ENCODE data around the gene CNOT4. TPM values are rescaled to one million over a fixed set of nuclear protein-coding genes. Genes with fewer than 3 reads are reported as not detected.
"Not testable (repeated sequence)": the region's sequence is repeated elsewhere in the genome, so short reads cannot be mapped to it uniquely, and the experiment has no call there.

Gene CNOT4
- total and polyA plus RNA-seq, 10 donors, result 5.3 to 36.9 (median 27.9) TPM

DNA sequence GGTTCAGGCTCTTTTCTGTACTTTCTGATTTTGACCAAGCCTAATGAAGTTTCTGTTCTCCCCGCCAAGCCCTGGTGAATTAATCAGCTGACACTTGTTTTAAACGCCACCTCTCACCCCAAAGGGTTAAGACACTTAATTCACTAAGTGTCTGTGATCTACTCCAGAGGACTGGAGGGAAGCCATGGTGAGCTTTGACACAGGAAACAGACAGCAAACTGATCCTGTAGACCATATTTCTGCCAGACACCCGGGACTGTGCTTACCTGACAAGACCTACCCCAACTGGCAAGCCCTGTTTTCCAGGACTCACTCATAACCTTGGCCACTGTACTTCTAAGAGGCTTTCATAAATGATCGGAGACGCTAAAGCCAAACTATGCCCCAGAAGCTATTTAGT is 150.3 kb downstream of the CNOT4 start:
- 54 to 60% (median 58%) methylated on average over 5 of the region's 5 CpGs for WGBS, 5 donors

DNA sequence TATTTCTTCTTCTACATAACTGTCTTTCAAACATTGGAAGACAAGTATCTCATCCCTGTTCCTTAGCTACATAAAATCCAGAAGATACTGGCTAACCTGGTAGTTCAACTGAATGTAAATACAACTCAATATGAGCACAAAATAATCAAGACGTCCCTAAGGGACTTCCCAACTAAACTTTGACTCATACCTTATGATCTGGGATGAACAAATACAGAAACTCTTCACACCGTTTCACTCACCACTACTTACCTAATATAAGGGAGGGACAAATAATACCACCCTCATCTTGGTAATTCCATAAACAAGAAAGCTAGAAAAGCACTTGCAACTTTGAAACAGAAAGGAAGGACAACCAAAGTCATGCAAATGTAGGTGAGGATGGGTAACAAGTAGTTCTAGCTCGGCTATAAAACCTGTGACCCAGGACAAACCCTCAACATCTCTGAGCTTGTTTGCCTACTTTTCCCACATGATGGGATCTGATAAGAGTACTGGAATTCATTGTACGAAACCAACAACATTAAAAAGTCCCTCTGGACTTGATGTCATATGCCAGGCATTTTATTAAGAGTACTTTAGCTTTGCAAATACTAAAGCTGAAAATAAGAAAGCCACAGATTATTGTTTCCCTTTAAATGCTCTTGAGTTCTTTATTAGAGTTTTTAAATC is 154.4 kb downstream of the CNOT4 start:
- no peaks in the 10 kb centered on the region for H3K4me1 ChIP-seq
- WGBS, 5 donors, result 66 to 80% (median 77%) methylated on average over 4 of the region's 4 CpGs
- no peaks in the 10 kb centered on the region for H3K27me3 ChIP-seq (replicated peaks in 1 of 7)
- intact Hi-C loops (cut with DNase I; ENCODE audit: low total_unique reads), result no loop called here
- TF ChIP-seq POLR2A (IDR thresholded peaks at IDR 0.05), result no peak
- TF ChIP-seq, protein P1, sequence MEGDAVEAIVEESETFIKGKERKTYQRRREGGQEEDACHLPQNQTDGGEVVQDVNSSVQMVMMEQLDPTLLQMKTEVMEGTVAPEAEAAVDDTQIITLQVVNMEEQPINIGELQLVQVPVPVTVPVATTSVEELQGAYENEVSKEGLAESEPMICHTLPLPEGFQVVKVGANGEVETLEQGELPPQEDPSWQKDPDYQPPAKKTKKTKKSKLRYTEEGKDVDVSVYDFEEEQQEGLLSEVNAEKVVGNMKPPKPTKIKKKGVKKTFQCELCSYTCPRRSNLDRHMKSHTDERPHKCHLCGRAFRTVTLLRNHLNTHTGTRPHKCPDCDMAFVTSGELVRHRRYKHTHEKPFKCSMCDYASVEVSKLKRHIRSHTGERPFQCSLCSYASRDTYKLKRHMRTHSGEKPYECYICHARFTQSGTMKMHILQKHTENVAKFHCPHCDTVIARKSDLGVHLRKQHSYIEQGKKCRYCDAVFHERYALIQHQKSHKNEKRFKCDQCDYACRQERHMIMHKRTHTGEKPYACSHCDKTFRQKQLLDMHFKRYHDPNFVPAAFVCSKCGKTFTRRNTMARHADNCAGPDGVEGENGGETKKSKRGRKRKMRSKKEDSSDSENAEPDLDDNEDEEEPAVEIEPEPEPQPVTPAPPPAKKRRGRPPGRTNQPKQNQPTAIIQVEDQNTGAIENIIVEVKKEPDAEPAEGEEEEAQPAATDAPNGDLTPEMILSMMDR (IDR thresholded peaks at IDR 0.05 in 8 of 11, conservative IDR thresholded peaks at IDR 0.05 in 3 of 11), result no peak
- TF ChIP-seq POLR2AphosphoS5 (IDR thresholded peaks at IDR 0.05), result no peak
- no peak for DNase-seq
- H3K4me3 ChIP-seq, result no peak overlapping the region
- H3K9me3 ChIP-seq, result no peaks in the 10 kb centered on the region
- no peak overlapping the region for H3K27ac ChIP-seq
- no peaks in the 10 kb centered on the region for H3K36me3 ChIP-seq

More for the DNA sequence above, 150.3 kb downstream of the CNOT4 start:
- TF ChIP-seq POLR2AphosphoS5 (IDR thresholded peaks at IDR 0.05), result no peak
- no peak for TF ChIP-seq POLR2A (IDR thresholded peaks at IDR 0.05)
- Histone ChIP-seq H3K36me3 (peaks cover 0 to 37% (median 11%) of the 10 kb centered on the region in 6 donors), H3K4me3 (no peak overlapping the region), H3K9me3 (no peaks in the 10 kb centered on the region), H3K27ac (no peak overlapping the region), H3K4me1 (no peaks in the 10 kb centered on the region), H3K27me3 (replicated peaks in 1 of 7) (no peaks in the 10 kb centered on the region)
- DNase-seq, result no peak
- intact Hi-C loops (cut with DNase I; ENCODE audit: low total_unique reads), result no loop called here

DNA sequence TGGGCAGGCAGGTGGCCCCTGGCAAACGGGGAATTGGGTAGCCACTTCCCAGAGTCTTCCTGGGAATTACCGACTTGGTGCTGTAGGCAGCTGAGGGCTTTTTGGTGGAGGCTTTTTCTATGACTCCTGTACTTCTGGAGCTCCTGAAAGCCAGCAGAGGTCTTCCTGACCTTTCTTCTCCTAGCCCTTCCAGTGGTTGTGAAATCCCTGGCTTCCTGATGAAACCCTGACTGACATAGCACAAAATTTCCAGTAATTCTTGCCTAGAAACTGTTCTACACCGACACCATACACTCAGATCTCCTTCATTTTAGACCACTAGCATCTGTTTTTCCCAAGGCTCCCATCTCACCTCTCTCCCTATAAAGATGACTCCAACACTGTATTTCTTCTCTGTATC is 156.1 kb downstream of the CNOT4 start:
- no peak for TF ChIP-seq POLR2A (IDR thresholded peaks at IDR 0.05)
- TF ChIP-seq, protein P1 (IDR thresholded peaks at IDR 0.05 in 8 of 11, conservative IDR thresholded peaks at IDR 0.05 in 3 of 11), result no peak
- TF ChIP-seq POLR2AphosphoS5 (IDR thresholded peaks at IDR 0.05), result no peak
- no peaks in the 10 kb centered on the region for H3K36me3 ChIP-seq
- H3K27me3 ChIP-seq (replicated peaks in 1 of 7), result no peaks in the 10 kb centered on the region
- H3K4me3 ChIP-seq, result no peak overlapping the region
- no peak for DNase-seq
- no peaks in the 10 kb centered on the region for H3K4me1 ChIP-seq
- H3K27ac ChIP-seq, result no peak overlapping the region
- H3K9me3 ChIP-seq, result no peaks in the 10 kb centered on the region
- intact Hi-C loops (cut with DNase I; ENCODE audit: low total_unique reads), result no loop called here
- 81 to 92% (median 88%) methylated on average over 3 of the region's 3 CpGs for WGBS, 5 donors

DNA sequence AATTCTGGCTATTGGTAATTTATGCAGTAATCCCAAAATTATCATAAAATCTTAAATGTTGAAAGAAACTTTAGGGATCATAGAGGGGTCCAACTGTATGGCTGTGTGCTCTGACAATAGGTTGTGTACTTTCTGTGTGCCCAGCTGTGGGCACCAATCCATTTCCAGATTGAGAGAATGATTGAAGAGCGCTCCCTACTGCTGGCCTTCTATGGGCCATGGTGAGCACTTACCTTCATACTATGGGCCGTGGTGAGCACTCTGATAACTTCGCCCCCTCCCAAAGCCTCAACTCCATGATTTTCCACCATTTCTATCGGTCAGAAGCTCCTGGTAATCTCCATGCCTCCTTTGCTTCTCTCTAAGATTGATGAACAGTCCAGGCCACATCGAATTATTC is 157.6 kb downstream of the CNOT4 start:
- no peak for DNase-seq
- H3K27ac ChIP-seq, result no peak overlapping the region
- intact Hi-C loops (cut with DNase I; ENCODE audit: low total_unique reads), result no loop called here
- no peak overlapping the region for H3K4me3 ChIP-seq
- no peaks in the 10 kb centered on the region for H3K36me3 ChIP-seq
- TF ChIP-seq POLR2A (IDR thresholded peaks at IDR 0.05) (no peak), POLR2AphosphoS5 (IDR thresholded peaks at IDR 0.05) (no peak)
- TF ChIP-seq, protein P1 (IDR thresholded peaks at IDR 0.05 in 8 of 11, conservative IDR thresholded peaks at IDR 0.05 in 3 of 11), result no peak
- H3K9me3 ChIP-seq, result no peaks in the 10 kb centered on the region
- no peaks in the 10 kb centered on the region for H3K27me3 ChIP-seq (replicated peaks in 1 of 7)
- H3K4me1 ChIP-seq, result no peaks in the 10 kb centered on the region
- 87 to 92% (median 91%) methylated on average over 5 of the region's 5 CpGs for WGBS, 5 donors

DNA sequence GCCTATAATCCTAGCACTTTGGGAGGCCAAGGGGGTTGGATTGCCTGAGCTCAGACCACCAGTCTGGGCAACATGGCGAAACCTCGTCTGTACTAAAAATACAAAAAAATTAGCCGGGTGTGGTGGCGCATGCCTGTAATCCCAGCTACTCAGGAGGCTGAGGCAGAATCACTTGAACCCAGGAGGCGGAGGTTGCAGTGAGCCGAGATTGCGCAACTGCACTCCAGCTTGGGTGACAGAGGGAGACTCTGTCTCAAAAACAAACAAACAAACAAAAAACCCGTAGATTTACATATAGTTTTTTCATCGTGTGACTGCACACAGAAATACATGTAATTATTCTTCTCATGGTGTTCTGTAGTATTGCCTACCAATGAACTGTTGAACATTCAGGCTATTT is 158.8 kb downstream of the CNOT4 start:
- H3K4me3 ChIP-seq; intact Hi-C loops (cut with DNase I; ENCODE audit: low total_unique reads); H3K9me3 ChIP-seq; H3K27ac ChIP-seq; H3K36me3 ChIP-seq; H3K4me1 ChIP-seq; H3K27me3 ChIP-seq (replicated peaks in 1 of 7); DNase-seq: not testable (repeated sequence)
- 84 to 98% (median 91%) methylated on average over 9 of the region's 9 CpGs for WGBS, 5 donors

Data from spleen (tissue), 11 donors.